Keratinocyte (primary cell): ENCODE data around the gene RPS21. TPM values are rescaled to one million over a fixed set of nuclear protein-coding genes. Genes with fewer than 3 reads are reported as not detected.
A peak's percentile ranks its signal among the peaks of the same experiment; 100 is the strongest.

ENCODE experiments used
- DNase-seq: peaks from one replicate; pipeline ENCODE4 v3.0.0-alpha.2; 2011; ENCODE audit warnings: low read depth, missing footprints, low spot score
- FAIRE-seq: peaks from 2 replicates; lab custom pipeline; 2011; peaks lifted over from hg19 to GRCh38; lab: Jason Lieb, UNC
- H2AFZ ChIP-seq: 2 replicates; pipeline ENCODE4 v1.6.0; 2012; ENCODE audit warnings: low read length, control low read depth, inconsistent platforms; ENCODE audit not compliant: control insufficient read depth
- H3K27ac ChIP-seq: 2 replicates; pipeline ENCODE4 v1.5.1; 2011; ENCODE audit warnings: low read length; ENCODE audit not compliant: control insufficient read depth, insufficient read depth
- H3K27me3 ChIP-seq: 3 replicates; pipeline ENCODE4 v1.6.0; 2011; ENCODE audit warnings: low read length; ENCODE audit not compliant: control insufficient read depth, insufficient read depth; ENCODE audit errors: extremely low read depth
- H3K36me3 ChIP-seq, 2 experiments: 2 replicates in 1 of 2; 3 replicates in 1 of 2; pipeline ENCODE4 v1.5.1; 2011; ENCODE audit warnings: low read length in 2 of 2, mild to moderate bottlenecking in 1 of 2; ENCODE audit not compliant: control insufficient read depth in 2 of 2, insufficient read depth in 2 of 2; ENCODE audit errors: extremely low read depth in 1 of 2
- H3K4me1 ChIP-seq: 3 replicates; pipeline ENCODE4 v1.5.1; 2011; ENCODE audit warnings: low read length; ENCODE audit not compliant: control insufficient read depth, insufficient read depth; ENCODE audit errors: extremely low read depth
- H3K4me2 ChIP-seq: 3 replicates; pipeline ENCODE4 v1.6.0; 2011; ENCODE audit warnings: low read depth, low read length; ENCODE audit not compliant: control insufficient read depth, insufficient read depth; ENCODE audit errors: extremely low read depth
- H3K4me3 ChIP-seq, 3 experiments: fragments of 200-600 bp in 1 of 3; sonication (generic) in 1 of 3; 2 replicates in 2 of 3; 3 replicates in 1 of 3; pipeline ENCODE4 v1.5.1; 2011 to 2016; ENCODE audit warnings: low read length in 3 of 3, mild to moderate bottlenecking in 3 of 3, control low read depth in 2 of 3, inconsistent platforms in 1 of 3, low read depth in 1 of 3, mixed read lengths in 1 of 3, mixed run types in 1 of 3, moderate library complexity in 1 of 3; ENCODE audit not compliant: control insufficient read depth in 2 of 3, insufficient read depth in 2 of 3; ENCODE audit errors: extremely low read depth in 1 of 3
- H3K79me2 ChIP-seq: 2 replicates; pipeline ENCODE4 v1.6.0; 2012; ENCODE audit warnings: low read length; ENCODE audit not compliant: control insufficient read depth, insufficient read depth
- H3K9ac ChIP-seq: 3 replicates; pipeline ENCODE4 v1.6.0; 2011; ENCODE audit warnings: low read length; ENCODE audit not compliant: control insufficient read depth, insufficient read depth; ENCODE audit errors: extremely low read depth
- H3K9me1 ChIP-seq: 3 replicates; pipeline ENCODE4 v1.6.0; 2011; ENCODE audit warnings: low read length; ENCODE audit not compliant: control insufficient read depth, insufficient read depth; ENCODE audit errors: extremely low read depth
- H3K9me3 ChIP-seq: 2 replicates; pipeline ENCODE4 v1.5.1; 2012; ENCODE audit warnings: low read depth, low read length; ENCODE audit not compliant: control insufficient read depth
- H4K20me1 ChIP-seq: 3 replicates; pipeline ENCODE4 v1.6.0; 2011; ENCODE audit warnings: low read length; ENCODE audit not compliant: control insufficient read depth, insufficient read depth; ENCODE audit errors: extremely low read depth
- EZH2 ChIP-seq: IDR thresholded peaks from one replicate; pipeline ENCODE4 v1.6.1; 2012; ENCODE audit warnings: inconsistent platforms, mild to moderate bottlenecking, low read length, moderate library complexity
- dilution Hi-C: fragments of 300-500 bp; cut with MboI; formaldehyde crosslinking; loops from one replicate; pipeline ENCODE4 v1.7.0; 2020; ENCODE audit warnings: low sequenced_read_pairs; ENCODE audit not compliant: extremely low pct_ligation_motif_present
- polyA plus RNA-seq, 5 experiments: library from polyadenylated mRNA; depleted of rRNA in 3 of 5; stranded (reverse) in 3 of 5; stranded (forward) in 1 of 5; unstranded in 1 of 5; fragments of >200 nt; gene quantifications; 1 replicate in 1 of 5; 2 replicates in 3 of 5; 3 replicates in 1 of 5; pipeline versions ENCODE4 v1.2.1 to v1.2.3, GENCODE V29; 2011 to 2012; ENCODE audit warnings: missing spikeins in 2 of 5, low read depth in 1 of 5, low replicate concordance in 1 of 5
- TF ChIP-seq, protein P1 (sequence below), 3 experiments: IDR thresholded peaks in 1 of 3; conservative IDR thresholded peaks in 1 of 3; optimal IDR thresholded peaks in 1 of 3; 2 replicates in 2 of 3; 3 replicates in 1 of 3; pipeline versions ENCODE3 to v1.5.1; 2011; ENCODE audit warnings: low read length in 3 of 3, mild to moderate bottlenecking in 3 of 3, moderate library complexity in 2 of 3, control low read depth in 1 of 3, inconsistent platforms in 1 of 3; ENCODE audit not compliant: insufficient read depth in 2 of 3; ENCODE audit errors: extremely low read depth in 1 of 3

The RPS21 gene
- polyA plus RNA-seq, 1 donor (not counting 4 experiments of a cell fraction or from before 2014, with no cell fraction given) = 3,874 TPM

GRCh38 chr20:62359043-62359490 is 27.8 kb upstream of the RPS21 start:
- DNase-seq (no peak), FAIRE-seq (no peak)
- Histone ChIP-seq H3K36me3 (peaks cover 10 to 17% of the 10 kb centered on the region in 2 experiments), H3K9me1 (no peaks in the 10 kb centered on the region), H3K9me3 (no peaks in the 10 kb centered on the region), H3K4me2 (no peak overlapping the region), H4K20me1 (peaks cover 28% of the 10 kb centered on the region), H3K4me1 (peaks cover 84% of the 10 kb centered on the region), H3K4me3 (no peak overlapping the region), H3K27ac (no peak overlapping the region), H2AFZ (no peak overlapping the region), H3K9ac (no peak overlapping the region), H3K79me2 (peaks cover 67% of the 10 kb centered on the region), H3K27me3 (no peaks in the 10 kb centered on the region)
- TF ChIP-seq, protein P1, sequence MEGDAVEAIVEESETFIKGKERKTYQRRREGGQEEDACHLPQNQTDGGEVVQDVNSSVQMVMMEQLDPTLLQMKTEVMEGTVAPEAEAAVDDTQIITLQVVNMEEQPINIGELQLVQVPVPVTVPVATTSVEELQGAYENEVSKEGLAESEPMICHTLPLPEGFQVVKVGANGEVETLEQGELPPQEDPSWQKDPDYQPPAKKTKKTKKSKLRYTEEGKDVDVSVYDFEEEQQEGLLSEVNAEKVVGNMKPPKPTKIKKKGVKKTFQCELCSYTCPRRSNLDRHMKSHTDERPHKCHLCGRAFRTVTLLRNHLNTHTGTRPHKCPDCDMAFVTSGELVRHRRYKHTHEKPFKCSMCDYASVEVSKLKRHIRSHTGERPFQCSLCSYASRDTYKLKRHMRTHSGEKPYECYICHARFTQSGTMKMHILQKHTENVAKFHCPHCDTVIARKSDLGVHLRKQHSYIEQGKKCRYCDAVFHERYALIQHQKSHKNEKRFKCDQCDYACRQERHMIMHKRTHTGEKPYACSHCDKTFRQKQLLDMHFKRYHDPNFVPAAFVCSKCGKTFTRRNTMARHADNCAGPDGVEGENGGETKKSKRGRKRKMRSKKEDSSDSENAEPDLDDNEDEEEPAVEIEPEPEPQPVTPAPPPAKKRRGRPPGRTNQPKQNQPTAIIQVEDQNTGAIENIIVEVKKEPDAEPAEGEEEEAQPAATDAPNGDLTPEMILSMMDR (optimal IDR thresholded peaks at IDR 0.05 in 1 of 3, IDR thresholded peaks at IDR 0.05 in 1 of 3, conservative IDR thresholded peaks at IDR 0.05 in 1 of 3; ENCODE audit: extremely low read depth in 1 of 3, insufficient read depth in 2 of 3, low read length in 3 of 3) = no peak
- TF ChIP-seq EZH2 = no peak
- dilution Hi-C loops = no loop called here

DNA sequence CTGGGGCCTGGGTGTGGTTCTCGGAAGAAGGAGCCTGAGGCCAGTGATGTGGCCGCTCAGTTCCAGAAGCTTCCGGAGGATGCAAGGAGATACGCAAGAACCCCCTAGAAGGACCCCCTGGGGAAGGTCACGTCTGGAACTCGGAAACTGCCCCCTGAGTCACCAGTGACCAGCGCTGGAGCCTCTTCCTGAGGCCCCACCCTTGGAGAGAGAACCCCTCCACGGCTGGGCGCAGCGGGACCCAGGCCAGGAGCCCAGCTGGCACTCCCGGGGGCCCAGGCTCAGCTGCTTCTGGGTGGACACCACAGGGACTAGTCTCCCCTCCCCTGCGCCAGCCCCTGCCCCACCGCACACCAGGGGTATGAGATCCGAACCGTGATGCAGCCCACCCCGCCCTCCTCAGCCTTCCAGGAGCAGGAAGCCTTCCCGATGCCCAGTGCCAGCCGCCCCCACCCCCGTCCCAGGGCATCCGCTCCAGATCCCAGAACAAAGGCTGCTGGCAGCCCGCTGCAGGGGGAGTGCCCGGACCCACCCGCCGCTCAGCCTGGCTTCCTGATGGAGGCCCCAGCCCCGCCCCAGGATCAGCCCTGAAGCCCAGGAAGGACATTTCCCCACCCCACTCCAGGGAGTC is 27.3 kb upstream of the RPS21 start:
- H3K4me2 ChIP-seq = no peak overlapping the region
- no peaks in the 10 kb centered on the region for H3K9me1 ChIP-seq
- DNase-seq (no peak), FAIRE-seq (no peak)
- no peak overlapping the region for H3K4me3 ChIP-seq
- H2AFZ ChIP-seq = no peak overlapping the region
- H3K9me3 ChIP-seq = no peaks in the 10 kb centered on the region
- peaks cover 67% of the 10 kb centered on the region for H3K79me2 ChIP-seq
- no peaks in the 10 kb centered on the region for H3K27me3 ChIP-seq
- peaks cover 10 to 20% of the 10 kb centered on the region in 2 experiments for H3K36me3 ChIP-seq
- peaks cover 34% of the 10 kb centered on the region for H4K20me1 ChIP-seq
- H3K9ac ChIP-seq = peak overlapping the region; percentile 9
- dilution Hi-C loops = no loop called here
- H3K4me1 ChIP-seq = peaks cover 86% of the 10 kb centered on the region
- H3K27ac ChIP-seq = no peak overlapping the region
- TF ChIP-seq EZH2 = no peak
- TF ChIP-seq, protein P1 (optimal IDR thresholded peaks at IDR 0.05 in 1 of 3, IDR thresholded peaks at IDR 0.05 in 1 of 3, conservative IDR thresholded peaks at IDR 0.05 in 1 of 3; ENCODE audit: extremely low read depth in 1 of 3, insufficient read depth in 2 of 3, low read length in 3 of 3) = no peak
